Trophoblast cell (in vitro differentiated cells and primary cell): ENCODE measurements around the gene PGAM5.
"Not testable (repeated sequence)": the region's sequence is repeated elsewhere in the genome, so short reads cannot be mapped to it uniquely, and the experiment has no call there.

Source experiments
- DNase-seq, 2 donors: peaks; one replicate each; pipeline ENCODE4 v3.0.0-alpha.2; 2016
- H2AFZ ChIP-seq: 2 replicates; pipeline ENCODE4 v1.6.1; 2013; ENCODE audit warnings: low read length, moderate library complexity, mild to moderate bottlenecking; ENCODE audit not compliant: insufficient read depth, poor library complexity
- H2AK5ac ChIP-seq: 2 replicates; pipeline ENCODE4 v1.6.1; 2013; ENCODE audit warnings: mild to moderate bottlenecking, low read length
- H2BK120ac ChIP-seq: 2 replicates; pipeline ENCODE4 v1.6.1; 2013; ENCODE audit warnings: low read length, mild to moderate bottlenecking, moderate library complexity; ENCODE audit not compliant: insufficient read depth, poor library complexity
- H2BK12ac ChIP-seq: 2 replicates; pipeline ENCODE4 v1.6.1; 2013; ENCODE audit warnings: mild to moderate bottlenecking, low read length, moderate library complexity
- H2BK5ac ChIP-seq: 2 replicates; pipeline ENCODE4 v1.6.1; 2013; ENCODE audit warnings: low read length, low read depth, moderate library complexity, mild to moderate bottlenecking; ENCODE audit not compliant: poor library complexity
- H3K14ac ChIP-seq: 2 replicates; pipeline ENCODE4 v1.6.1; 2013; ENCODE audit warnings: mild to moderate bottlenecking, low read length
- H3K18ac ChIP-seq: 2 replicates; pipeline ENCODE4 v1.6.1; 2013; ENCODE audit warnings: mild to moderate bottlenecking, low read length
- H3K23ac ChIP-seq: 2 replicates; pipeline ENCODE4 v1.6.1; 2013; ENCODE audit warnings: low read length
- H3K27ac ChIP-seq: 2 replicates; pipeline ENCODE4 v1.5.1; 2013; ENCODE audit warnings: low read depth, mild to moderate bottlenecking, inconsistent platforms, low read length, moderate library complexity
- H3K27me3 ChIP-seq: 2 replicates; pipeline ENCODE4 v1.6.1; 2013; ENCODE audit warnings: inconsistent platforms, mild to moderate bottlenecking, low read length, moderate library complexity; ENCODE audit not compliant: insufficient read depth
- H3K36me3 ChIP-seq, 2 experiments: 1 replicate in 1 of 2; 2 replicates in 1 of 2; pipeline ENCODE4 v1.6.1; 2013; ENCODE audit warnings: low read length in 2 of 2, mild to moderate bottlenecking in 2 of 2, moderate library complexity in 1 of 2; ENCODE audit not compliant: insufficient read depth in 2 of 2, control insufficient read depth in 1 of 2
- H3K4ac ChIP-seq: 2 replicates; pipeline ENCODE4 v1.6.1; 2013; ENCODE audit warnings: low read depth, mild to moderate bottlenecking, low read length, moderate library complexity
- H3K4me1 ChIP-seq, 2 experiments: 1 replicate in 1 of 2; 2 replicates in 1 of 2; pipeline ENCODE4 v1.6.1; 2013; ENCODE audit warnings: low read length in 2 of 2, mild to moderate bottlenecking in 2 of 2, moderate library complexity in 1 of 2; ENCODE audit not compliant: insufficient read depth in 2 of 2, control insufficient read depth in 1 of 2
- H3K4me2 ChIP-seq: 2 replicates; pipeline ENCODE4 v1.6.1; 2013; ENCODE audit warnings: inconsistent platforms, mild to moderate bottlenecking, low read length, moderate library complexity
- H3K4me3 ChIP-seq: 2 replicates; pipeline ENCODE4 v1.5.1; 2013; ENCODE audit warnings: mild to moderate bottlenecking, low read depth, low read length, inconsistent platforms
- H3K79me1 ChIP-seq: one replicate; pipeline ENCODE4 v1.6.1; 2013; ENCODE audit warnings: low read length
- H3K79me2 ChIP-seq: 2 replicates; pipeline ENCODE4 v1.6.1; 2013; ENCODE audit warnings: low read length, mild to moderate bottlenecking; ENCODE audit not compliant: control insufficient read depth, insufficient read depth, poor library complexity
- H3K9ac ChIP-seq: 2 replicates; pipeline ENCODE4 v1.6.1; 2013; ENCODE audit warnings: mild to moderate bottlenecking, low read length
- H3K9me3 ChIP-seq: 2 replicates; pipeline ENCODE4 v1.6.1; 2013; ENCODE audit warnings: low read depth, mild to moderate bottlenecking, control low read depth, inconsistent platforms, low read length; ENCODE audit not compliant: insufficient read depth
- H4K12ac ChIP-seq: 2 replicates; pipeline ENCODE4 v1.6.1; 2013; ENCODE audit warnings: low read depth, mild to moderate bottlenecking, low read length, moderate library complexity
- H4K8ac ChIP-seq: 2 replicates; pipeline ENCODE4 v1.6.1; 2013; ENCODE audit warnings: low read depth, mild to moderate bottlenecking, low read length, moderate library complexity
- H4K91ac ChIP-seq: one replicate; pipeline ENCODE4 v1.6.1; 2013; ENCODE audit warnings: low read depth, mild to moderate bottlenecking, low read length, moderate library complexity
- WGBS: extraction: QIAGEN DNeasy Blood & Tissue Kit; methylation state at CpG from one replicate; pipeline ENCODE4 v1.1.7; 2013; ENCODE audit warnings: missing lambda C conversion rate; ENCODE audit not compliant: insufficient read length, insufficient coverage; ENCODE audit errors: extremely low coverage; 5-methylcytosine and 5-hydroxymethylcytosine counted together

PGAM5 gene

GRCh38 chr12:132758825-132759224, 48.2 kb downstream of the PGAM5 start:
- H3K27ac ChIP-seq, DNase-seq, H2AK5ac ChIP-seq, H3K4me3 ChIP-seq, H2BK12ac ChIP-seq, H2AFZ ChIP-seq, H4K12ac ChIP-seq, H3K4me1 ChIP-seq, H3K14ac ChIP-seq, H3K9me3 ChIP-seq, H4K91ac ChIP-seq, H3K9ac ChIP-seq, H3K27me3 ChIP-seq, H2BK5ac ChIP-seq, H3K4me2 ChIP-seq, H4K8ac ChIP-seq, H2BK120ac ChIP-seq, H3K18ac ChIP-seq, H3K23ac ChIP-seq: not testable (repeated sequence)
- Histone ChIP-seq H3K79me2 (peaks cover 40% of the 10 kb centered on the region), H3K36me3 (peaks cover 19 to 22% of the 10 kb centered on the region in 2 experiments), H3K79me1 (peaks cover 19% of the 10 kb centered on the region), H3K4ac (peak overlapping the region; percentile 18)
- no CpG with 5 or more reads among the region's 28 CpGs for WGBS

- peaks cover 7% of the 10 kb centered on the region in 2 experiments for H3K4me1 ChIP-seq
- no peak for DNase-seq
- H3K18ac ChIP-seq, result no peak overlapping the region
- no peak overlapping the region for H3K4me2 ChIP-seq
- peak overlapping the region; percentile 28 for H3K14ac ChIP-seq
- no peak overlapping the region for H4K12ac ChIP-seq
- H3K4me3 ChIP-seq, result no peak overlapping the region
- H3K4ac ChIP-seq, result peak overlapping the region; percentile 83
- H3K23ac ChIP-seq, result no peak overlapping the region
- H2BK12ac ChIP-seq, result no peak overlapping the region
- H3K27ac ChIP-seq, result peak overlapping the region; percentile 4
- no peak overlapping the region for H2AFZ ChIP-seq
- peaks cover 40% of the 10 kb centered on the region for H3K79me2 ChIP-seq
- no peak overlapping the region for H2AK5ac ChIP-seq
- no peak overlapping the region for H3K9ac ChIP-seq
- H4K8ac ChIP-seq, result no peak overlapping the region
- H2BK120ac ChIP-seq, result no peak overlapping the region
- peaks cover 19% of the 10 kb centered on the region for H3K79me1 ChIP-seq
- H3K36me3 ChIP-seq, result peaks cover 17 to 22% of the 10 kb centered on the region in 2 experiments
- no peaks in the 10 kb centered on the region for H3K27me3 ChIP-seq
- no peaks in the 10 kb centered on the region for H3K9me3 ChIP-seq
- WGBS, result no CpG with 5 or more reads among the region's 8 CpGs
- no peak overlapping the region for H2BK5ac ChIP-seq
- H4K91ac ChIP-seq, result peak overlapping the region; percentile 19
These were observed 48.7 kb downstream of the PGAM5 start for GRCh38 chr12:132759359-132759758.

- peak within 1 kb of the TSS; percentile 97 for H3K14ac ChIP-seq
- peak within 1 kb of the TSS; percentile 94 for H2BK5ac ChIP-seq
- peak within 1 kb of the TSS; percentile 50 for H2BK12ac ChIP-seq
- WGBS, result no CpG with 5 or more reads among the region's 97 CpGs
- peaks cover 19% of the 10 kb centered on the region for H3K79me1 ChIP-seq
- H4K12ac ChIP-seq, result peak within 1 kb of the TSS; percentile 94
- H3K27ac ChIP-seq, result peak within 1 kb of the TSS; percentile 99
- peaks cover 11 to 12% of the 10 kb centered on the region in 2 experiments for H3K36me3 ChIP-seq
- peak within 1 kb of the TSS; percentile 98 for H4K91ac ChIP-seq
- H3K4me3 ChIP-seq, result peak within 1 kb of the TSS; percentile 97
- peak within 1 kb of the TSS; percentile 98 for H3K9ac ChIP-seq
- H3K23ac ChIP-seq, result no peak within 1 kb of the TSS
- peak; percentile 40 to 65 for DNase-seq
- H4K8ac ChIP-seq, result peak within 1 kb of the TSS; percentile 99
- peak within 1 kb of the TSS; percentile 96 for H2AK5ac ChIP-seq
- peak within 1 kb of the TSS; percentile 99 for H3K4ac ChIP-seq
- H2BK120ac ChIP-seq, result peak within 1 kb of the TSS; percentile 96
- H2AFZ ChIP-seq, result peak within 1 kb of the TSS; percentile 91
- peaks cover 36% of the 10 kb centered on the region for H3K79me2 ChIP-seq
- no peaks in the 10 kb centered on the region for H3K9me3 ChIP-seq
- H3K27me3 ChIP-seq, result no peaks in the 10 kb centered on the region
- peaks cover 7% of the 10 kb centered on the region in 2 experiments for H3K4me1 ChIP-seq
- H3K4me2 ChIP-seq, result peak within 1 kb of the TSS; percentile 78
- H3K18ac ChIP-seq, result peak within 1 kb of the TSS; percentile 99
These were observed 50.6 kb downstream of the PGAM5 start, which contains the start of gene ANKLE2 for GRCh38 chr12:132761032-132761920. ANKLE2 (minus strand) TSS chr12:132761832; CDS start chr12:132761798, 34 bp downstream.

- peak overlapping the region; percentile 74 for H3K4ac ChIP-seq
- peak overlapping the region; percentile 78 for H3K4me2 ChIP-seq
- no peaks in the 10 kb centered on the region for H3K9me3 ChIP-seq
- peaks cover 9 to 10% of the 10 kb centered on the region in 2 experiments for H3K36me3 ChIP-seq
- no peaks in the 10 kb centered on the region for H3K27me3 ChIP-seq
- H4K91ac ChIP-seq, result peak overlapping the region; percentile 96
- peak overlapping the region; percentile 94 for H2BK5ac ChIP-seq
- H3K9ac ChIP-seq, result peak overlapping the region; percentile 98
- peaks cover 19% of the 10 kb centered on the region for H3K79me1 ChIP-seq
- peak overlapping the region; percentile 99 for H3K27ac ChIP-seq
- H4K12ac ChIP-seq, result peak overlapping the region; percentile 91
- peaks cover 7% of the 10 kb centered on the region in 2 experiments for H3K4me1 ChIP-seq
- H2AK5ac ChIP-seq, result peak overlapping the region; percentile 68
- DNase-seq, result peak; percentile 69 to 76
- peak overlapping the region; percentile 96 for H2BK120ac ChIP-seq
- H3K4me3 ChIP-seq, result peak overlapping the region; percentile 82
- no peak overlapping the region for H3K23ac ChIP-seq
- peak overlapping the region; percentile 99 for H4K8ac ChIP-seq
- peaks cover 35% of the 10 kb centered on the region for H3K79me2 ChIP-seq
- WGBS, result no CpG with 5 or more reads among the region's 89 CpGs
- H3K14ac ChIP-seq, result peak overlapping the region; percentile 88
- peak overlapping the region; percentile 84 for H3K18ac ChIP-seq
- no peak overlapping the region for H2BK12ac ChIP-seq
- peak overlapping the region; percentile 80 for H2AFZ ChIP-seq
These were observed 51.4 kb downstream of the PGAM5 start for GRCh38 chr12:132761921-132762583.
